A549 (cell line): ENCODE results near the gene GPATCH4. TPM values are rescaled to one million over a fixed set of nuclear protein-coding genes. Genes with fewer than 3 reads are reported as not detected.

Experiments
- ATAC-seq, 2 experiments: fragments of 200-7000 bp in 1 of 2; fragments of >200 bp in 1 of 2; cut with Nextera tagmentation in 1 of 2; cut with Tn5 transposase in 1 of 2; 3 replicates each; pipeline versions ENCODE4 v1.8.0 to v1.9.1; 2018 to 2020; ENCODE audit warnings: mild to moderate bottlenecking in 1 of 2, moderate library complexity in 1 of 2
- CTCF ChIA-PET: fragments of 300-600 bp; sonication (Branson Sonifier 250); formaldehyde crosslinking; extraction: SDS; loops from one replicate; lab custom pipeline; 2021; ENCODE audit warnings: antibody characterized with exemption, inconsistent platforms; lab: Yijun Ruan, JAX
- POLR2A ChIA-PET: fragments of 350-600 bp; formaldehyde crosslinking; extraction: SDS; loops from one replicate; lab custom pipeline; 2021; ENCODE audit warnings: antibody characterized with exemption, inconsistent platforms; lab: Yijun Ruan, JAX
- DNase-seq, 2 experiments: peaks; one replicate each; pipeline versions ENCODE4 v3.0.0 to v3.0.0-alpha.2; 2011 to 2016; ENCODE audit warnings: low read depth in 1 of 2, low spot score in 1 of 2
- FAIRE-seq: peaks from 2 replicates; lab custom pipeline; 2011; peaks lifted over from hg19 to GRCh38; lab: Jason Lieb, UNC
- H3K27ac ChIP-seq, 2 experiments: fragments of >200 bp; sonication (Bioruptor Twin); formaldehyde crosslinking; 3 replicates each; pipeline ENCODE4 v1.5.1; 2016 to 2017
- H3K4me1 ChIP-seq: fragments of >200 bp; sonication (Bioruptor Twin); formaldehyde crosslinking; 3 replicates; pipeline ENCODE4 v1.6.1; 2016
- H3K4me2 ChIP-seq: fragments of >200 bp; sonication (Bioruptor Twin); formaldehyde crosslinking; 3 replicates; pipeline ENCODE4 v1.6.1; 2016
- H3K4me3 ChIP-seq: fragments of >200 bp; sonication (Bioruptor Twin); formaldehyde crosslinking; 3 replicates; pipeline ENCODE4 v1.5.1; 2016
- H3K9me3 ChIP-seq: fragments of >200 bp; sonication (Bioruptor Twin); formaldehyde crosslinking; 3 replicates; pipeline ENCODE4 v1.6.1; 2016
- BHLHE40 ChIP-seq: IDR thresholded peaks from 2 replicates; pipeline ENCODE4 v1.6.1; 2012; ENCODE audit warnings: low read depth, low read length, inconsistent platforms
- ELK1 ChIP-seq: fragments of 150-350 bp; IDR thresholded peaks from 2 replicates; pipeline ENCODE4 v1.6.1; 2014; ENCODE audit warnings: low read depth, mild to moderate bottlenecking, low read length
- EP300 ChIP-seq, 2 experiments: fragments of >200 bp; sonication (Bioruptor Twin); formaldehyde crosslinking; IDR thresholded peaks; 2 replicates in 1 of 2; 3 replicates in 1 of 2; pipeline ENCODE4 v1.6.1; 2016 to 2017
- FOSB ChIP-seq: fragments of 250-450 bp; sonication (Bioruptor Pico); IDR thresholded peaks from 2 replicates; pipeline ENCODE4 v1.5.0; 2020; ENCODE audit warnings: mild to moderate bottlenecking, moderate library complexity
- FOXS1 ChIP-seq: fragments of 250-450 bp; sonication (Bioruptor Pico); IDR thresholded peaks from 2 replicates; pipeline ENCODE4 v1.5.0; 2020; ENCODE audit warnings: mild to moderate bottlenecking, moderate library complexity
- GATA3 ChIP-seq: IDR thresholded peaks from 2 replicates; pipeline ENCODE4 v1.6.1; 2012; ENCODE audit warnings: borderline replicate concordance
- HDAC2 ChIP-seq: fragments of 200-600 bp; sonication (generic); IDR thresholded peaks from 2 replicates; pipeline ENCODE4 v1.6.1; 2016
- HES2 ChIP-seq: fragments of >200 bp; sonication (Bioruptor Twin); formaldehyde crosslinking; IDR thresholded peaks from 2 replicates; pipeline ENCODE4 v1.6.1; 2016
- HEYL ChIP-seq: fragments of 250-450 bp; sonication (Bioruptor Pico); IDR thresholded peaks from 2 replicates; pipeline ENCODE4 v1.8.0; 2021; ENCODE audit warnings: mild to moderate bottlenecking, moderate library complexity
- HOXB5 ChIP-seq: fragments of 250-450 bp; sonication (Bioruptor Pico); IDR thresholded peaks from 2 replicates; pipeline ENCODE4 v1.5.0; 2020; ENCODE audit warnings: mild to moderate bottlenecking, moderate library complexity
- JUN ChIP-seq, 2 experiments: fragments of >200 bp; sonication (Bioruptor Twin); formaldehyde crosslinking; IDR thresholded peaks; 2 replicates in 1 of 2; 3 replicates in 1 of 2; pipeline ENCODE4 v1.6.1; 2016 to 2017
- JUNB ChIP-seq: fragments of >200 bp; sonication (Bioruptor Twin); formaldehyde crosslinking; IDR thresholded peaks from 2 replicates; pipeline ENCODE4 v1.6.1; 2016
- KDM5A ChIP-seq: fragments of 200-600 bp; sonication (generic); IDR thresholded peaks from 2 replicates; pipeline ENCODE4 v1.6.1; 2016; ENCODE audit warnings: antibody characterized with exemption, mild to moderate bottlenecking
- MYC ChIP-seq: IDR thresholded peaks from 2 replicates; pipeline ENCODE4 v1.6.1; 2012; ENCODE audit warnings: mild to moderate bottlenecking, inconsistent platforms, low read length, improper control_type of control experiment, borderline replicate concordance
- NFE2L2 ChIP-seq: fragments of 150-350 bp; conservative IDR thresholded peaks from 2 replicates; pipeline ENCODE4 v1.6.1; 2014; ENCODE audit warnings: low read length
- RAD21 ChIP-seq, 2 experiments: fragments of >200 bp in 1 of 2; sonication (Bioruptor Twin) in 1 of 2; formaldehyde crosslinking in 1 of 2; IDR thresholded peaks in 1 of 2; conservative IDR thresholded peaks in 1 of 2; 2 replicates in 1 of 2; 3 replicates in 1 of 2; pipeline ENCODE4 v1.6.1; 2012 to 2018; ENCODE audit warnings: inconsistent platforms in 1 of 2
- RNF2 ChIP-seq: fragments of 200-600 bp; sonication (generic); IDR thresholded peaks from 2 replicates; pipeline ENCODE4 v1.6.1; 2016; ENCODE audit warnings: low read depth, mild to moderate bottlenecking, antibody characterized with exemption, moderate library complexity, borderline replicate concordance
- SMC3 ChIP-seq: fragments of >200 bp; sonication (Bioruptor Twin); formaldehyde crosslinking; IDR thresholded peaks from 3 replicates; pipeline ENCODE4 v1.6.1; 2018; ENCODE audit warnings: inconsistent platforms
- SREBF2 ChIP-seq: fragments of 450-650 bp; IDR thresholded peaks from 2 replicates; pipeline ENCODE4 v1.6.1; 2014; ENCODE audit warnings: mild to moderate bottlenecking, moderate library complexity
- TP53 ChIP-seq: fragments of 250-450 bp; sonication (Bioruptor Pico); IDR thresholded peaks from 2 replicates; pipeline ENCODE4 v1.5.0; 2021; ENCODE audit warnings: mild to moderate bottlenecking, moderate library complexity
- ZFP36 ChIP-seq: fragments of 450-650 bp; IDR thresholded peaks from 2 replicates; pipeline ENCODE4 v1.6.1; 2014; ENCODE audit warnings: borderline replicate concordance; ENCODE audit not compliant: partially characterized antibody
- ZNF302 ChIP-seq: fragments of 250-450 bp; sonication (Bioruptor Pico); IDR thresholded peaks from 2 replicates; pipeline ENCODE4 v1.9.0; 2021; ENCODE audit warnings: inconsistent platforms, mild to moderate bottlenecking, moderate library complexity
- WGBS: methylation state at CpG from one replicate; pipeline ENCODE4 v1.1.6; 2017; ENCODE audit errors: missing lambda C conversion rate; 5-methylcytosine and 5-hydroxymethylcytosine counted together
- polyA plus RNA-seq, 4 experiments: library from polyadenylated mRNA; depleted of rRNA in 3 of 4; stranded (reverse); fragments of >200 nt; fragmentation: RNase III in 1 of 4; extraction: RNeasy Plus Mini Kit Qiagen cat#74134 plus additional on column Dnase treatment in 1 of 4; gene quantifications; 2 replicates in 3 of 4; 3 replicates in 1 of 4; pipeline ENCODE4 v1.2.3, GENCODE V29; 2011 to 2017
- TF ChIP-seq, protein P1 (sequence below): fragments of >200 bp; sonication (Bioruptor Twin); formaldehyde crosslinking; IDR thresholded peaks from 3 replicates; pipeline ENCODE4 v1.5.1; 2016
- TF ChIP-seq, protein P2 (sequence below): IDR thresholded peaks from 2 replicates; pipeline ENCODE4 v1.6.1; 2012; ENCODE audit warnings: low read depth, borderline replicate concordance
- TF ChIP-seq, protein P3 (sequence below): fragments of >200 bp; sonication (Bioruptor Twin); formaldehyde crosslinking; IDR thresholded peaks from 3 replicates; pipeline ENCODE4 v1.6.1; 2016

The GPATCH4 gene
- polyA plus RNA-seq, 2 of the 4 experiments (the other 2 are of a cell fraction), result 68.1 to 85.2 TPM

- no peak within 1 kb of the TSS for H3K4me3 ChIP-seq
- ChIA-PET POLR2A (no interaction called here), CTCF (interaction anchor here (0.6 to 25.7 kb wide), 25 partner anchors 6 to 306 kb away, joined by 3 to 495 read pairs (median 4); partner anchors contain the start of genes BCAN and NES)
- H3K4me1 ChIP-seq, result peaks cover 15% of the 10 kb centered on the region
- peak; percentile 72 to 78 for ATAC-seq
- peak; percentile 50 to 56 for DNase-seq
- TF ChIP-seq JUN (IDR thresholded peaks at IDR 0.05) (no peak), TP53 (CRISPR knock-in tag) (no peak), SMC3 (peak; percentile 35; the same call in 1 of the 3 replicates), RAD21 (conservative IDR thresholded peaks at IDR 0.05 in 1 of 2, IDR thresholded peaks at IDR 0.05 in 1 of 2) (peak in 1 of 2 experiments; percentile 20; a peak in 1 of 5 replicates), MYC (no peak), HEYL (CRISPR knock-in tag) (no peak), ZFP36 (no peak)
- TF ChIP-seq, protein P1, sequence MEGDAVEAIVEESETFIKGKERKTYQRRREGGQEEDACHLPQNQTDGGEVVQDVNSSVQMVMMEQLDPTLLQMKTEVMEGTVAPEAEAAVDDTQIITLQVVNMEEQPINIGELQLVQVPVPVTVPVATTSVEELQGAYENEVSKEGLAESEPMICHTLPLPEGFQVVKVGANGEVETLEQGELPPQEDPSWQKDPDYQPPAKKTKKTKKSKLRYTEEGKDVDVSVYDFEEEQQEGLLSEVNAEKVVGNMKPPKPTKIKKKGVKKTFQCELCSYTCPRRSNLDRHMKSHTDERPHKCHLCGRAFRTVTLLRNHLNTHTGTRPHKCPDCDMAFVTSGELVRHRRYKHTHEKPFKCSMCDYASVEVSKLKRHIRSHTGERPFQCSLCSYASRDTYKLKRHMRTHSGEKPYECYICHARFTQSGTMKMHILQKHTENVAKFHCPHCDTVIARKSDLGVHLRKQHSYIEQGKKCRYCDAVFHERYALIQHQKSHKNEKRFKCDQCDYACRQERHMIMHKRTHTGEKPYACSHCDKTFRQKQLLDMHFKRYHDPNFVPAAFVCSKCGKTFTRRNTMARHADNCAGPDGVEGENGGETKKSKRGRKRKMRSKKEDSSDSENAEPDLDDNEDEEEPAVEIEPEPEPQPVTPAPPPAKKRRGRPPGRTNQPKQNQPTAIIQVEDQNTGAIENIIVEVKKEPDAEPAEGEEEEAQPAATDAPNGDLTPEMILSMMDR, result peak; percentile 54
- no peak within 1 kb of the TSS; a peak in 1 of 6 replicates for H3K27ac ChIP-seq
- WGBS, result 6% methylated on average over 7 of the region's 7 CpGs
- no peak for FAIRE-seq
- no peak within 1 kb of the TSS for H3K4me2 ChIP-seq
- H3K9me3 ChIP-seq, result no peaks in the 10 kb centered on the region
Measured at GRCh38 chr1:156618853-156619581, 17.7 kb upstream of the GPATCH4 start, which contains the start of gene HAPLN2. HAPLN2 (plus strand) TSS chr1:156619415; CDS start chr1:156623491, 4,076 bp downstream.

- ChIA-PET POLR2A (no interaction called here), CTCF (interaction anchor here (1.1 to 25.7 kb wide), 9 partner anchors 9 to 171 kb away, joined by 3 to 495 read pairs (median 5); partner anchors contain the start of genes MEF2D, NES and TTC24)
- Histone ChIP-seq H3K4me2 (peak overlapping the region; percentile 54), H3K4me3 (no peak overlapping the region), H3K4me1 (peaks cover 15% of the 10 kb centered on the region), H3K27ac (peak overlapping the region in 1 of 2 experiments; percentile 70; a peak in 1 of 6 replicates), H3K9me3 (no peaks in the 10 kb centered on the region)
- ATAC-seq (peak in 1 of 2 experiments; percentile 64; a peak in 3 of 6 replicates), FAIRE-seq (no peak), DNase-seq (peak in 1 of 2 experiments; percentile 58)
- 15% methylated on average over 5 of the region's 5 CpGs for WGBS
- TF ChIP-seq GATA3 (peak; percentile 83), NFE2L2 (no peak)
Measured at GRCh38 chr1:156616463-156616862, 15.2 kb upstream of the GPATCH4 start.

- no peak for FAIRE-seq
- TF ChIP-seq KDM5A (no peak), SREBF2 (no peak), BHLHE40 (no peak), HES2 (no peak), HDAC2 (no peak), RNF2 (no peak), EP300 (IDR thresholded peaks at IDR 0.05) (no peak), JUNB (no peak), ELK1 (no peak), FOXS1 (no peak), JUN (IDR thresholded peaks at IDR 0.05) (no peak), HOXB5 (CRISPR knock-in tag) (no peak), ZNF302 (no peak), FOSB (CRISPR knock-in tag) (no peak)
- TF ChIP-seq, protein P1, result no peak
- TF ChIP-seq, protein P2, sequence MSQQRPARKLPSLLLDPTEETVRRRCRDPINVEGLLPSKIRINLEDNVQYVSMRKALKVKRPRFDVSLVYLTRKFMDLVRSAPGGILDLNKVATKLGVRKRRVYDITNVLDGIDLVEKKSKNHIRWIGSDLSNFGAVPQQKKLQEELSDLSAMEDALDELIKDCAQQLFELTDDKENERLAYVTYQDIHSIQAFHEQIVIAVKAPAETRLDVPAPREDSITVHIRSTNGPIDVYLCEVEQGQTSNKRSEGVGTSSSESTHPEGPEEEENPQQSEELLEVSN, result no peak
- TF ChIP-seq, protein P3, sequence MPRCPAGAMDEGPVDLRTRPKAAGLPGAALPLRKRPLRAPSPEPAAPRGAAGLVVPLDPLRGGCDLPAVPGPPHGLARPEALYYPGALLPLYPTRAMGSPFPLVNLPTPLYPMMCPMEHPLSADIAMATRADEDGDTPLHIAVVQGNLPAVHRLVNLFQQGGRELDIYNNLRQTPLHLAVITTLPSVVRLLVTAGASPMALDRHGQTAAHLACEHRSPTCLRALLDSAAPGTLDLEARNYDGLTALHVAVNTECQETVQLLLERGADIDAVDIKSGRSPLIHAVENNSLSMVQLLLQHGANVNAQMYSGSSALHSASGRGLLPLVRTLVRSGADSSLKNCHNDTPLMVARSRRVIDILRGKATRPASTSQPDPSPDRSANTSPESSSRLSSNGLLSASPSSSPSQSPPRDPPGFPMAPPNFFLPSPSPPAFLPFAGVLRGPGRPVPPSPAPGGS, result no peak
Measured at GRCh38 chr1:156615946-156616345, 14.7 kb upstream of the GPATCH4 start.

More at GRCh38 chr1:156615946-156616345, 14.7 kb upstream of the GPATCH4 start:
- no peak overlapping the region for H3K4me3 ChIP-seq
- peaks cover 15% of the 10 kb centered on the region for H3K4me1 ChIP-seq
- ChIA-PET POLR2A (interaction anchor here (0.7 kb wide), 1 partner anchor 24 kb away, joined by 3 read pairs; the partner anchor contains the start of gene NAXE), CTCF (interaction anchor here (1.1 to 25.7 kb wide), 6 partner anchors 10 to 135 kb away, joined by 3 to 495 read pairs (median 6); partner anchors contain the start of genes NES and TTC24)
- 68% methylated on average over 4 of the region's 4 CpGs for whole genome bisulfite sequencing
- H3K9me3 ChIP-seq, result no peaks in the 10 kb centered on the region
- ATAC-seq, result peak in 1 of 2 experiments; percentile 25; a peak in 3 of 6 replicates
- H3K4me2 ChIP-seq, result peak overlapping the region; percentile 54
- peak overlapping the region in 1 of 2 experiments; percentile 70; a peak in 1 of 6 replicates for H3K27ac ChIP-seq
- no peak for DNase-seq
